ENCODE measurements around the gene HEXIM2. TPM values are rescaled to one million over a fixed set of nuclear protein-coding genes. Genes with fewer than 3 reads are reported as not detected.

The HEXIM2 gene
- total and polyA plus RNA-seq, 2 of the 13 experiments (the other 11 are each of a cell fraction or from before 2014, with no cell fraction given): 27.1 to 32.4 TPM

- TF ChIP-seq ZNF318 (CRISPR knock-in tag; IDR thresholded peaks at IDR 0.05): no peak
- peak; percentile 89 for TF ChIP-seq PAXIP1 (CRISPR knock-in tag; conservative IDR thresholded peaks at IDR 0.05)
- TF ChIP-seq GATAD2A (CRISPR knock-in tag; IDR thresholded peaks at IDR 0.05): peak; percentile 70
- TF ChIP-seq ZNF720 (CRISPR knock-in tag; IDR thresholded peaks at IDR 0.05): no peak
- TF ChIP-seq SYNCRIP (IDR thresholded peaks at IDR 0.05; ENCODE audit: insufficient read depth, low read depth, low read length): no peak
- no peak for TF ChIP-seq PCBP1 (IDR thresholded peaks at IDR 0.05; ENCODE audit: borderline replicate concordance, low read depth, low read length)
- TF ChIP-seq ZNF180 (CRISPR knock-in tag; IDR thresholded peaks at IDR 0.05; ENCODE audit: borderline replicate concordance, low read depth): no peak
- no peak for TF ChIP-seq KMT2A (CRISPR knock-in tag; IDR thresholded peaks at IDR 0.05)
- no peak for TF ChIP-seq HMG20B (CRISPR knock-in tag; conservative IDR thresholded peaks at IDR 0.05)
- TF ChIP-seq SAFB2 (CRISPR knock-in tag; IDR thresholded peaks at IDR 0.05; ENCODE audit: borderline replicate concordance, low read depth): no peak
- peak; percentile 30 to 40; a peak in 2 of 4 replicates for TF ChIP-seq HMGXB4 (CRISPR knock-in tag; IDR thresholded peaks at IDR 0.05; ENCODE audit: borderline replicate concordance in 1 of 2, low read depth in 1 of 2)
- TF ChIP-seq POLR2A (IDR thresholded peaks at IDR 0.05; ENCODE audit: insufficient read depth in 1 of 2, low read depth in 2 of 2, low read length in 2 of 2): 0 out of 4 replicates have a peak, but pooled peaks of 1 of the 2 experiments have one; percentile 31
- no peak for TF ChIP-seq ZSCAN5A (CRISPR knock-in tag; IDR thresholded peaks at IDR 0.05; ENCODE audit: borderline replicate concordance)
Observed at GRCh38 chr17:45127548-45128300, 34.0 kb upstream of the HEXIM2 start (continued).
